GM19328 (cell line): ENCODE measurements around the gene ERICH3.
A peak's percentile ranks its signal among the peaks of the same experiment; 100 is the strongest.
"Not testable (repeated sequence)": the region's sequence is repeated elsewhere in the genome, so short reads cannot be mapped to it uniquely, and the experiment has no call there.

Experiments
- ATAC-seq: cut with Tn5 transposase; IDR thresholded peaks from one replicate; pipeline ENCODE4 v1.9.1; 2021; ENCODE audit warnings: mild to moderate bottlenecking, moderate library complexity; ENCODE audit not compliant: unreplicated experiment

Gene ERICH3

GRCh38 chr1:74681449-74681848, 7.9 kb upstream of the ERICH3 start:
- peak; percentile 77 for ATAC-seq

- ATAC-seq, result peak; percentile 7
These were observed 7.4 kb upstream of the ERICH3 start for GRCh38 chr1:74681001-74681400.

- no peak for ATAC-seq
These were observed 6.2 kb upstream of the ERICH3 start for GRCh38 chr1:74679811-74680210.

GRCh38 chr1:74677926-74678325, 4.3 kb upstream of the ERICH3 start:
- ATAC-seq, result no peak

GRCh38 chr1:74674278-74675048, 871 bp upstream of the ERICH3 start:
- ATAC-seq, result no peak

- not testable (repeated sequence) for ATAC-seq
These were observed 2.7 kb downstream of the ERICH3 start for GRCh38 chr1:74670866-74671265.

GRCh38 chr1:74654708-74655107, 18.9 kb downstream of the ERICH3 start:
- no peak for ATAC-seq

GRCh38 chr1:74652711-74653139, 20.9 kb downstream of the ERICH3 start:
- ATAC-seq, result peak; percentile 88

GRCh38 chr1:74650561-74650960, 23.0 kb downstream of the ERICH3 start:
- no peak for ATAC-seq

GRCh38 chr1:74641876-74642275, 31.7 kb downstream of the ERICH3 start:
- no peak for ATAC-seq

GRCh38 chr1:74641161-74641560, 32.4 kb downstream of the ERICH3 start:
- no peak for ATAC-seq

- no peak for ATAC-seq
These were observed 36.3 kb downstream of the ERICH3 start for GRCh38 chr1:74637296-74637695.

- no peak for ATAC-seq
These were observed 44.3 kb downstream of the ERICH3 start for GRCh38 chr1:74629283-74629682.

GRCh38 chr1:74623716-74624115, 49.9 kb downstream of the ERICH3 start:
- no peak for ATAC-seq

GRCh38 chr1:74620242-74620641, 53.4 kb downstream of the ERICH3 start:
- no peak for ATAC-seq

GRCh38 chr1:74618974-74619373, 54.6 kb downstream of the ERICH3 start:
- no peak for ATAC-seq

GRCh38 chr1:74613894-74614293, 59.7 kb downstream of the ERICH3 start:
- no peak for ATAC-seq

- no peak for ATAC-seq
These were observed 61.7 kb downstream of the ERICH3 start for GRCh38 chr1:74611887-74612286.

- no peak for ATAC-seq
These were observed 62.6 kb downstream of the ERICH3 start for GRCh38 chr1:74610961-74611360.

- ATAC-seq, result no peak
These were observed 63.7 kb downstream of the ERICH3 start for GRCh38 chr1:74609810-74610371.

- ATAC-seq, result no peak
These were observed 76.9 kb downstream of the ERICH3 start for GRCh38 chr1:74596717-74597116.
